PC-9 (cell line): ENCODE data around the gene SMG9. TPM values are rescaled to one million over a fixed set of nuclear protein-coding genes. Genes with fewer than 3 reads are reported as not detected.
A peak's percentile ranks its signal among the peaks of the same experiment; 100 is the strongest.

ENCODE experiments used
- BruUV-seq: library from RNA; stranded (reverse); fragments of 400-500 nt; replicated peaks from 2 replicates; lab custom pipeline; 2021; lab: Mats Ljungman, UMichigan
- CTCF ChIA-PET: fragments of 300-600 bp; sonication (Branson Sonifier 250); formaldehyde crosslinking; loops from one replicate; lab custom pipeline; 2022; ENCODE audit warnings: antibody characterized with exemption; lab: Charles Lee
- POLR2A ChIA-PET: fragments of 300-600 bp; sonication (Branson Sonifier 250); formaldehyde crosslinking; loops from one replicate; lab custom pipeline; 2022; ENCODE audit warnings: antibody characterized with exemption; ENCODE audit not compliant: unreplicated experiment; lab: Charles Lee
- DNase-seq, 2 experiments: peaks; one replicate each; pipeline versions ENCODE4 v3.0.0 to v3.0.0-alpha.2; 2015 to 2022; ENCODE audit warnings: mixed read lengths in 1 of 2
- H2AFZ ChIP-seq: fragments of 200-600 bp; sonication (generic); 2 replicates; pipeline ENCODE4 v1.8.1; 2017; ENCODE audit warnings: antibody characterized with exemption
- H3F3A ChIP-seq: fragments of 200-600 bp; sonication (generic); 2 replicates; pipeline ENCODE4 v1.8.1; 2017; ENCODE audit warnings: antibody characterized with exemption, mild to moderate bottlenecking, low read depth; ENCODE audit not compliant: insufficient read depth
- H3K27ac ChIP-seq: fragments of 200-600 bp; sonication (generic); 2 replicates; pipeline ENCODE4 v1.6.1; 2016; ENCODE audit warnings: mixed run types
- H3K27me3 ChIP-seq: fragments of 200-600 bp; sonication (generic); 2 replicates; pipeline ENCODE4 v1.6.1; 2016; ENCODE audit warnings: low read depth, mixed run types; ENCODE audit not compliant: insufficient read depth
- H3K36me3 ChIP-seq: fragments of 200-600 bp; sonication (generic); 2 replicates; pipeline ENCODE4 v1.6.1; 2016; ENCODE audit warnings: low read depth, mixed run types
- H3K4me1 ChIP-seq: fragments of 200-600 bp; sonication (generic); replicated peaks from 2 replicates; pipeline ENCODE4 v1.6.1; 2016; ENCODE audit warnings: mixed run types; ENCODE audit not compliant: insufficient read depth
- H3K4me2 ChIP-seq: fragments of 200-600 bp; sonication (generic); 2 replicates; pipeline ENCODE4 v1.6.1; 2017; ENCODE audit warnings: mixed run types
- H3K4me3 ChIP-seq: fragments of 200-600 bp; sonication (generic); 2 replicates; pipeline ENCODE4 v1.6.1; 2016; ENCODE audit warnings: mixed run types
- H3K79me2 ChIP-seq: fragments of 200-600 bp; sonication (generic); 2 replicates; pipeline ENCODE4 v1.6.1; 2017; ENCODE audit warnings: low read depth, mixed run types
- H3K9me2 ChIP-seq: fragments of 200-600 bp; sonication (generic); 2 replicates; pipeline ENCODE4 v1.8.1; 2017; ENCODE audit warnings: mild to moderate bottlenecking; ENCODE audit not compliant: insufficient read depth
- H3K9me3 ChIP-seq: fragments of 200-600 bp; sonication (generic); 2 replicates; pipeline ENCODE4 v1.8.1; 2016; ENCODE audit warnings: low read depth; ENCODE audit not compliant: insufficient read depth
- H4K20me1 ChIP-seq: fragments of 200-600 bp; sonication (generic); 2 replicates; pipeline ENCODE4 v1.8.1; 2017; ENCODE audit not compliant: insufficient read depth
- EZH2 ChIP-seq: fragments of 200-600 bp; sonication (generic); IDR thresholded peaks from 2 replicates; pipeline ENCODE4 v1.8.0; 2017; ENCODE audit warnings: antibody characterized with exemption, low read depth
- intact Hi-C: fragments of 100-400 bp; cut with micrococcal nuclease; formaldehyde crosslinking; loops from one replicate; pipeline ENCODE4 v1.10.0; 2022; ENCODE audit not compliant: unreplicated experiment
- total RNA-seq: library from RNA; stranded (reverse); gene quantifications from 2 replicates; pipeline ENCODE4 v1.2.3, GENCODE V29; 2021
- TF ChIP-seq, protein P1 (sequence below): fragments of 200-600 bp; sonication (generic); conservative IDR thresholded peaks from 2 replicates; pipeline ENCODE4 v1.6.1; 2017; ENCODE audit warnings: mixed run types, antibody characterized with exemption, mild to moderate bottlenecking, moderate library complexity

The SMG9 gene
- total RNA-seq, 1 experiment from 2014 or later, result 76.8 TPM

DNA sequence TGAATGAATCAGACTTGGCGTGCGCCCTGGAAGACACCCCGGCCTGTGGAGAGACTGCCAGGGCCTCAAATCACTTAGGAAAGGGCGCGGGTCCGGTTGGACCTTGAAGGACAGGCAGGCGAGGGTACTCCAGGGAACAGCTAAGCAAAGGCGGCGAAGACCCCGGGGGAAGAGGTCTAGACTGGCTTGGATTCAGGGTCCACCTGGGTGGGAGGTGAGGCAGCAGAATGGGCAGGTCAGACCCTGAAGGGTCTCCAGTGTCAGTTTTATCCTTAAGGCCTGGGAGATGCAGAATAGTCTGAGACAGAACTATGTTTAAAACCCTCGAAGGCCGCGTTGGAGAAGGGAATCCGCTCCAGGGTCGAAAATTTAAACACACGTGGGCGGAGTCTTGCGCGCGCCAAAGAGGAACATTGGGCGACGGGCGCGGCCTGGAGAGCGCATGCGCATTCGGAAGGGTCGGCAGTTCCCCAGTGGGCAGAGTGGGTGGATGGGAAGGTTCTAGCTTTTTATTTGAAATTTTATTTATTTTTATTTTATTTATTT lies 567 bp upstream of the SMG9 start:
- TF ChIP-seq, protein P1, sequence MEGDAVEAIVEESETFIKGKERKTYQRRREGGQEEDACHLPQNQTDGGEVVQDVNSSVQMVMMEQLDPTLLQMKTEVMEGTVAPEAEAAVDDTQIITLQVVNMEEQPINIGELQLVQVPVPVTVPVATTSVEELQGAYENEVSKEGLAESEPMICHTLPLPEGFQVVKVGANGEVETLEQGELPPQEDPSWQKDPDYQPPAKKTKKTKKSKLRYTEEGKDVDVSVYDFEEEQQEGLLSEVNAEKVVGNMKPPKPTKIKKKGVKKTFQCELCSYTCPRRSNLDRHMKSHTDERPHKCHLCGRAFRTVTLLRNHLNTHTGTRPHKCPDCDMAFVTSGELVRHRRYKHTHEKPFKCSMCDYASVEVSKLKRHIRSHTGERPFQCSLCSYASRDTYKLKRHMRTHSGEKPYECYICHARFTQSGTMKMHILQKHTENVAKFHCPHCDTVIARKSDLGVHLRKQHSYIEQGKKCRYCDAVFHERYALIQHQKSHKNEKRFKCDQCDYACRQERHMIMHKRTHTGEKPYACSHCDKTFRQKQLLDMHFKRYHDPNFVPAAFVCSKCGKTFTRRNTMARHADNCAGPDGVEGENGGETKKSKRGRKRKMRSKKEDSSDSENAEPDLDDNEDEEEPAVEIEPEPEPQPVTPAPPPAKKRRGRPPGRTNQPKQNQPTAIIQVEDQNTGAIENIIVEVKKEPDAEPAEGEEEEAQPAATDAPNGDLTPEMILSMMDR, result no peak
- no peak for TF ChIP-seq EZH2
- Histone ChIP-seq H3K79me2 (peaks cover 55% of the 10 kb centered on the region), H3K9me2 (no peaks in the 10 kb centered on the region), H2AFZ (peak overlapping the region; percentile 75), H3K27ac (peak overlapping the region; percentile 92), H3K4me2 (peak overlapping the region; percentile 100), H3K4me1 (peaks cover 65% of the 10 kb centered on the region), H4K20me1 (peaks cover 15% of the 10 kb centered on the region), H3K4me3 (peak overlapping the region; percentile 99), H3K27me3 (no peaks in the 10 kb centered on the region), H3F3A (peaks cover 64% of the 10 kb centered on the region), H3K9me3 (no peaks in the 10 kb centered on the region), H3K36me3 (peaks cover 18% of the 10 kb centered on the region)
- ChIA-PET CTCF (interaction anchor here (0.9 kb wide), 1 partner anchor 201 kb away, joined by 3 read pairs; no protein-coding TSS in a partner anchor), POLR2A (interaction anchor here (0.7 to 1.4 kb wide), 3 partner anchors 9 to 87 kb away, joined by 5 to 7 read pairs (median 7); no protein-coding TSS in a partner anchor)
- TSS peak; percentile 64 for BruUV-seq
- peak; percentile 55 to 80 for DNase-seq
- intact Hi-C loops, result loop anchor here (2.0 kb wide), 1 partner anchor 29 kb away; no protein-coding TSS in a partner anchor

DNA sequence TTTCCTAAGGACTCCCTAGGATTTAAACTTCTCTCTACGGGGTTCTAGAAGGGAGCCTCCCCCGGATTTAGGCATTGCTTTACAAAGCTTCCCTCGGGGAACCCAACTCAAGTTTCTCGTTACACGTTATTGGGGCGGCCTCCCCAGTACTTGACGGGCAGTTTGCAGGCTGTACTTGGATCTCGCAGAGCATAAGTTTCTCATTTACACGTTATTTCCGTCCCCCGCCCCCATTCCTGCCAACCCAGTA lies 584 bp downstream of the SMG9 start:
- peak overlapping the region; percentile 100 for H3K4me2 ChIP-seq
- peaks cover 15% of the 10 kb centered on the region for H4K20me1 ChIP-seq
- no peak for DNase-seq
- H3K79me2 ChIP-seq, result peaks cover 63% of the 10 kb centered on the region
- POLR2A ChIA-PET, result interaction anchor here (0.5 to 2.1 kb wide), 6 partner anchors 11 to 1867 kb away, joined by 3 to 18 read pairs (median 6); partner anchors contain the start of gene LYPD3
- intact Hi-C loops, result loop anchor here (1.0 to 2.0 kb wide), 2 partner anchors 25 to 31 kb away; no protein-coding TSS in a partner anchor
- BruUV-seq, result no TSS peak
- peaks cover 27% of the 10 kb centered on the region for H3K36me3 ChIP-seq
- H2AFZ ChIP-seq, result peak overlapping the region; percentile 75
- peak overlapping the region; percentile 99 for H3K4me3 ChIP-seq
- H3K4me1 ChIP-seq, result peaks cover 56% of the 10 kb centered on the region
- CTCF ChIA-PET, result interaction anchor here (0.6 to 1.1 kb wide), 6 partner anchors 23 to 199 kb away, joined by 3 to 7 read pairs (median 3); partner anchors contain the start of gene KCNN4
- no peaks in the 10 kb centered on the region for H3K9me2 ChIP-seq
- peaks cover 57% of the 10 kb centered on the region for H3F3A ChIP-seq
- peak overlapping the region; percentile 92 for H3K27ac ChIP-seq
- TF ChIP-seq, protein P1, result no peak
- TF ChIP-seq EZH2, result no peak
- H3K27me3 ChIP-seq, result no peaks in the 10 kb centered on the region
- H3K9me3 ChIP-seq, result no peaks in the 10 kb centered on the region

DNA sequence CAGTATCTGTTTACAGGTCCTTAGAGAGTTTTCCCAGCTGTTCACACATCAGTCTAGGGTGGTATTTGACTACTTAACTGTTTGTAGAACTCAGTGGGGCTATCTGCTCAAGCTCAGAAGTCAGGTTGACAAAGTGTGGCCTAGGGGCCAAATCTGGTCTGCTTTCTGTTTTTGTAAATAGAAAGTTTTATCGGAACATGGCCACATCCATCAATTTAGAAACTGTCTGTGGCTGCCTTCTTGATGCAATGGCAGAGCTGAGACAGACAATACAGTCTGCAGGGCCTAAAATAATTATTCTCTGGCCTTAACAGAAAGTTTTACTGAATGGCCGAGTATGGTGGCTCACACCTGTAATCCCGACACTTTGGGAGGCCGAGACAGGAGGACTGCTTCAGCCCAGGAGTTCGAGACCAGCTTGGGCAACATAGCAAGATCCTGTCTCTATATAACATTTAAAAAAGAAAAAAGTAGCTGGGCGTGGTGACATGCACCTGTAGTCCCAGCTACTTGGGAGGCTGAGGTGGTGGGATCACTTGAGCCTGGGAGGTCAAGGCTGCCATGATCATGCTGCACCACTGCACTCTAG lies 2.4 kb downstream of the SMG9 start:
- H3K36me3 ChIP-seq, result peaks cover 37% of the 10 kb centered on the region
- no peak for TF ChIP-seq EZH2
- TF ChIP-seq, protein P1, result no peak
- peak overlapping the region; percentile 100 for H3K4me2 ChIP-seq
- H3F3A ChIP-seq, result peaks cover 46% of the 10 kb centered on the region
- H3K79me2 ChIP-seq, result peaks cover 57% of the 10 kb centered on the region
- no peaks in the 10 kb centered on the region for H3K9me3 ChIP-seq
- H3K9me2 ChIP-seq, result no peaks in the 10 kb centered on the region
- peaks cover 15% of the 10 kb centered on the region for H4K20me1 ChIP-seq
- peak overlapping the region; percentile 99; the same call in 1 of the 2 replicates for H3K4me3 ChIP-seq
- no peak overlapping the region for H2AFZ ChIP-seq
- H3K27ac ChIP-seq, result peak overlapping the region; percentile 92; the same call in 1 of the 2 replicates
- intact Hi-C loops, result no loop called here
- H3K27me3 ChIP-seq, result no peaks in the 10 kb centered on the region
- ChIA-PET CTCF (interaction anchor here (0.5 to 1.0 kb wide), 4 partner anchors 14 to 164 kb away, joined by 3 to 6 read pairs (median 4); no protein-coding TSS in a partner anchor), POLR2A (interaction anchor here (0.6 to 0.8 kb wide), 2 partner anchors 13 to 237 kb away, joined by 3 to 30 read pairs; no protein-coding TSS in a partner anchor)
- no peak for DNase-seq
- peaks cover 41% of the 10 kb centered on the region for H3K4me1 ChIP-seq
- no TSS peak for BruUV-seq
